BE2C (cell line): ENCODE results near the gene TM9SF4.
"Not testable (repeated sequence)": the region's sequence is repeated elsewhere in the genome, so short reads cannot be mapped to it uniquely, and the experiment has no call there.

ENCODE experiments used
- DNase-seq: peaks from one replicate; pipeline ENCODE4 v3.0.0-alpha.2; 2020
- H3K27me3 ChIP-seq: fragments of 250-450 bp; sonication (Bioruptor Pico); 2 replicates; pipeline ENCODE4 v1.5.1; 2020; ENCODE audit warnings: mild to moderate bottlenecking
- H3K36me3 ChIP-seq: fragments of 250-450 bp; sonication (Bioruptor Pico); 2 replicates; pipeline ENCODE4 v1.5.1; 2020; ENCODE audit warnings: mild to moderate bottlenecking
- H3K4me1 ChIP-seq: fragments of 250-450 bp; sonication (Bioruptor Pico); 2 replicates; pipeline ENCODE4 v1.5.1; 2020
- H3K4me3 ChIP-seq: 2 replicates; pipeline ENCODE4 v1.5.1; 2011; ENCODE audit warnings: low read depth, low read length
- H3K9me3 ChIP-seq: fragments of 250-450 bp; sonication (Bioruptor Pico); 2 replicates; pipeline ENCODE4 v1.5.1; 2020
- CTCF ChIP-seq: IDR thresholded peaks from 2 replicates; pipeline ENCODE4 v1.5.1; 2012; ENCODE audit warnings: mild to moderate bottlenecking, low read depth, low read length

Gene TM9SF4

GRCh38 chr20:32165836-32166545, 56.5 kb downstream of the TM9SF4 start:
- H3K27me3 ChIP-seq: no peaks in the 10 kb centered on the region
- no peak overlapping the region for H3K4me3 ChIP-seq
- DNase-seq: no peak
- TF ChIP-seq CTCF: no peak
- no peaks in the 10 kb centered on the region for H3K9me3 ChIP-seq
- peaks cover 50% of the 10 kb centered on the region for H3K36me3 ChIP-seq
- no peaks in the 10 kb centered on the region for H3K4me1 ChIP-seq

- H3K9me3 ChIP-seq: no peaks in the 10 kb centered on the region
These were observed 58.0 kb downstream of the TM9SF4 start for GRCh38 chr20:32167552-32167951.

GRCh38 chr20:32168184-32168910, 58.8 kb downstream of the TM9SF4 start:
- no peaks in the 10 kb centered on the region for H3K9me3 ChIP-seq
- no peak for TF ChIP-seq CTCF
- H3K4me1 ChIP-seq: no peaks in the 10 kb centered on the region
- DNase-seq: no peak
- no peaks in the 10 kb centered on the region for H3K27me3 ChIP-seq
- no peak overlapping the region for H3K4me3 ChIP-seq
- peaks cover 30% of the 10 kb centered on the region for H3K36me3 ChIP-seq

More at GRCh38 chr20:32167552-32167951, 58.0 kb downstream of the TM9SF4 start:
- DNase-seq: no peak
- TF ChIP-seq CTCF: no peak
- H3K4me1 ChIP-seq: no peaks in the 10 kb centered on the region
- no peak overlapping the region for H3K4me3 ChIP-seq
- H3K27me3 ChIP-seq: no peaks in the 10 kb centered on the region
- H3K36me3 ChIP-seq: peaks cover 34% of the 10 kb centered on the region

- not testable (repeated sequence) for H3K27me3 ChIP-seq, DNase-seq, H3K4me1 ChIP-seq, H3K9me3 ChIP-seq, H3K36me3 ChIP-seq, H3K4me3 ChIP-seq
These were observed 68.2 kb downstream of the TM9SF4 start for GRCh38 chr20:32177696-32178095.

- Histone ChIP-seq H3K4me3 (no peak overlapping the region), H3K27me3 (no peaks in the 10 kb centered on the region), H3K36me3 (no peaks in the 10 kb centered on the region), H3K9me3 (no peaks in the 10 kb centered on the region), H3K4me1 (no peaks in the 10 kb centered on the region)
- no peak for DNase-seq
- TF ChIP-seq CTCF: no peak
These were observed 70.0 kb downstream of the TM9SF4 start for GRCh38 chr20:32179515-32179914.

GRCh38 chr20:32179934-32180333, 70.4 kb downstream of the TM9SF4 start:
- Histone ChIP-seq H3K9me3 (no peaks in the 10 kb centered on the region), H3K27me3 (no peaks in the 10 kb centered on the region), H3K4me1 (no peaks in the 10 kb centered on the region), H3K36me3 (no peaks in the 10 kb centered on the region), H3K4me3 (no peak overlapping the region)
- TF ChIP-seq CTCF: no peak
- DNase-seq: no peak
